Measurements from ENCODE around the gene RNF113B.

DNA sequence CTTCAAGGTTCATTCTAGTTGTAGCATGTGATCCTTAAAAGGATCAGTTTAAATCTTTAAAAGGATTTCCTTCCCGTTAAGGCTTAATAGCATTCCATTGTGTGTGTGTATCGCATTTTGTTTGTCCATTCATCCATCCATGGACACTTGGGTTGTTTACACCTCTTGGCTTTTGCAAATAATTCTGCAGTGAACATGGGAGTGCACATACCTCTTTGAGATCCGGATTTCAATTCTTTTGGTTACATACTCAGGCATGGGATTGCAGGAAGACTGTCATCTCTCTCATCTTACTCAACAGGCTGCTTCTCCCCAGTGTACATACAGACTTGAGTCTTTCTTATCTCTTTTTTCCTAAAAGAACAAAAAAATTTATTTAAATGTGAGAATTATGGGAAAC, 1.2 kb downstream of the RNF113B start:
- no peak for TF ChIP-seq RFX5 (IDR thresholded peaks at IDR 0.05; ENCODE audit: low read depth, low read length)
- TF ChIP-seq PCBP1 (IDR thresholded peaks at IDR 0.05; ENCODE audit: borderline replicate concordance, low read depth, low read length) = no peak
- TF ChIP-seq POLR2AphosphoS5 (IDR thresholded peaks at IDR 0.05; ENCODE audit: low read depth, low read length) = no peak
- TF ChIP-seq, protein P1, sequence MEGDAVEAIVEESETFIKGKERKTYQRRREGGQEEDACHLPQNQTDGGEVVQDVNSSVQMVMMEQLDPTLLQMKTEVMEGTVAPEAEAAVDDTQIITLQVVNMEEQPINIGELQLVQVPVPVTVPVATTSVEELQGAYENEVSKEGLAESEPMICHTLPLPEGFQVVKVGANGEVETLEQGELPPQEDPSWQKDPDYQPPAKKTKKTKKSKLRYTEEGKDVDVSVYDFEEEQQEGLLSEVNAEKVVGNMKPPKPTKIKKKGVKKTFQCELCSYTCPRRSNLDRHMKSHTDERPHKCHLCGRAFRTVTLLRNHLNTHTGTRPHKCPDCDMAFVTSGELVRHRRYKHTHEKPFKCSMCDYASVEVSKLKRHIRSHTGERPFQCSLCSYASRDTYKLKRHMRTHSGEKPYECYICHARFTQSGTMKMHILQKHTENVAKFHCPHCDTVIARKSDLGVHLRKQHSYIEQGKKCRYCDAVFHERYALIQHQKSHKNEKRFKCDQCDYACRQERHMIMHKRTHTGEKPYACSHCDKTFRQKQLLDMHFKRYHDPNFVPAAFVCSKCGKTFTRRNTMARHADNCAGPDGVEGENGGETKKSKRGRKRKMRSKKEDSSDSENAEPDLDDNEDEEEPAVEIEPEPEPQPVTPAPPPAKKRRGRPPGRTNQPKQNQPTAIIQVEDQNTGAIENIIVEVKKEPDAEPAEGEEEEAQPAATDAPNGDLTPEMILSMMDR (CRISPR knock-in tag; IDR thresholded peaks at IDR 0.05) = no peak
- no peak for TF ChIP-seq MED8 (CRISPR knock-in tag; IDR thresholded peaks at IDR 0.05; ENCODE audit: insufficient replicate concordance)
- no peak for TF ChIP-seq ZNF644 (CRISPR knock-in tag; IDR thresholded peaks at IDR 0.05; ENCODE audit: low read depth)
- no peak for TF ChIP-seq JUNB (CRISPR knock-in tag; IDR thresholded peaks at IDR 0.05; ENCODE audit: borderline replicate concordance)
- TF ChIP-seq, protein P2, sequence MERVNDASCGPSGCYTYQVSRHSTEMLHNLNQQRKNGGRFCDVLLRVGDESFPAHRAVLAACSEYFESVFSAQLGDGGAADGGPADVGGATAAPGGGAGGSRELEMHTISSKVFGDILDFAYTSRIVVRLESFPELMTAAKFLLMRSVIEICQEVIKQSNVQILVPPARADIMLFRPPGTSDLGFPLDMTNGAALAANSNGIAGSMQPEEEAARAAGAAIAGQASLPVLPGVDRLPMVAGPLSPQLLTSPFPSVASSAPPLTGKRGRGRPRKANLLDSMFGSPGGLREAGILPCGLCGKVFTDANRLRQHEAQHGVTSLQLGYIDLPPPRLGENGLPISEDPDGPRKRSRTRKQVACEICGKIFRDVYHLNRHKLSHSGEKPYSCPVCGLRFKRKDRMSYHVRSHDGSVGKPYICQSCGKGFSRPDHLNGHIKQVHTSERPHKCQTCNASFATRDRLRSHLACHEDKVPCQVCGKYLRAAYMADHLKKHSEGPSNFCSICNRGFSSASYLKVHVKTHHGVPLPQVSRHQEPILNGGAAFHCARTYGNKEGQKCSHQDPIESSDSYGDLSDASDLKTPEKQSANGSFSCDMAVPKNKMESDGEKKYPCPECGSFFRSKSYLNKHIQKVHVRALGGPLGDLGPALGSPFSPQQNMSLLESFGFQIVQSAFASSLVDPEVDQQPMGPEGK (CRISPR knock-in tag; IDR thresholded peaks at IDR 0.05) = no peak
- no peak for TF ChIP-seq NR2F6 (IDR thresholded peaks at IDR 0.05)
- TF ChIP-seq NR2F6 (CRISPR knock-in tag; IDR thresholded peaks at IDR 0.05) = no peak
- no peak for TF ChIP-seq RXRA (CRISPR knock-in tag; IDR thresholded peaks at IDR 0.05)
- no peak for TF ChIP-seq CHD2 (IDR thresholded peaks at IDR 0.05; ENCODE audit: low read depth, low read length)
- TF ChIP-seq, protein P3, sequence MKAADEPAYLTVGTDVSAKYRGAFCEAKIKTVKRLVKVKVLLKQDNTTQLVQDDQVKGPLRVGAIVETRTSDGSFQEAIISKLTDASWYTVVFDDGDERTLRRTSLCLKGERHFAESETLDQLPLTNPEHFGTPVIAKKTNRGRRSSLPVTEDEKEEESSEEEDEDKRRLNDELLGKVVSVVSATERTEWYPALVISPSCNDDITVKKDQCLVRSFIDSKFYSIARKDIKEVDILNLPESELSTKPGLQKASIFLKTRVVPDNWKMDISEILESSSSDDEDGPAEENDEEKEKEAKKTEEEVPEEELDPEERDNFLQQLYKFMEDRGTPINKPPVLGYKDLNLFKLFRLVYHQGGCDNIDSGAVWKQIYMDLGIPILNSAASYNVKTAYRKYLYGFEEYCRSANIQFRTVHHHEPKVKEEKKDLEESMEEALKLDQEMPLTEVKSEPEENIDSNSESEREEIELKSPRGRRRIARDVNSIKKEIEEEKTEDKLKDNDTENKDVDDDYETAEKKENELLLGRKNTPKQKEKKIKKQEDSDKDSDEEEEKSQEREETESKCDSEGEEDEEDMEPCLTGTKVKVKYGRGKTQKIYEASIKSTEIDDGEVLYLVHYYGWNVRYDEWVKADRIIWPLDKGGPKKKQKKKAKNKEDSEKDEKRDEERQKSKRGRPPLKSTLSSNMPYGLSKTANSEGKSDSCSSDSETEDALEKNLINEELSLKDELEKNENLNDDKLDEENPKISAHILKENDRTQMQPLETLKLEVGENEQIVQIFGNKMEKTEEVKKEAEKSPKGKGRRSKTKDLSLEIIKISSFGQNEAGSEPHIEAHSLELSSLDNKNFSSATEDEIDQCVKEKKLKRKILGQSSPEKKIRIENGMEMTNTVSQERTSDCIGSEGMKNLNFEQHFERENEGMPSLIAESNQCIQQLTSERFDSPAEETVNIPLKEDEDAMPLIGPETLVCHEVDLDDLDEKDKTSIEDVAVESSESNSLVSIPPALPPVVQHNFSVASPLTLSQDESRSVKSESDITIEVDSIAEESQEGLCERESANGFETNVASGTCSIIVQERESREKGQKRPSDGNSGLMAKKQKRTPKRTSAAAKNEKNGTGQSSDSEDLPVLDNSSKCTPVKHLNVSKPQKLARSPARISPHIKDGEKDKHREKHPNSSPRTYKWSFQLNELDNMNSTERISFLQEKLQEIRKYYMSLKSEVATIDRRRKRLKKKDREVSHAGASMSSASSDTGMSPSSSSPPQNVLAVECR (CRISPR knock-in tag; IDR thresholded peaks at IDR 0.05; ENCODE audit: borderline replicate concordance) = no peak
- no peak for TF ChIP-seq RAD21 (CRISPR knock-in tag; IDR thresholded peaks at IDR 0.05)
